H9 (cell line): ENCODE data around the gene NRN1L. TPM values are rescaled to one million over a fixed set of nuclear protein-coding genes. Genes with fewer than 3 reads are reported as not detected.

Experiments used
- DNase-seq: peaks from one replicate; pipeline ENCODE4 v3.0.0-alpha.2; 2017
- H2AFZ ChIP-seq: one replicate; pipeline ENCODE4 v1.6.1; 2013; ENCODE audit warnings: mild to moderate bottlenecking, low read length, control low read depth, moderate library complexity
- H2AK5ac ChIP-seq: 2 replicates; pipeline ENCODE4 v1.6.1; 2013; ENCODE audit warnings: low read length, control low read depth, mixed read lengths; ENCODE audit not compliant: insufficient read length
- H2BK120ac ChIP-seq: one replicate; pipeline ENCODE4 v1.6.1; 2013; ENCODE audit warnings: low read depth, mild to moderate bottlenecking, low read length, control low read depth, inconsistent platforms; ENCODE audit not compliant: poor library complexity, severe bottlenecking
- H2BK12ac ChIP-seq: 2 replicates; pipeline ENCODE4 v1.6.1; 2013; ENCODE audit warnings: low read length, control low read depth, mixed read lengths, low read depth; ENCODE audit not compliant: insufficient read length
- H2BK15ac ChIP-seq: 2 replicates; pipeline ENCODE4 v1.6.1; 2013; ENCODE audit warnings: low read depth, low read length, control low read depth
- H2BK20ac ChIP-seq: one replicate; pipeline ENCODE4 v1.6.1; 2013; ENCODE audit warnings: low read depth, mild to moderate bottlenecking, low read length, control low read depth, inconsistent platforms; ENCODE audit not compliant: poor library complexity, severe bottlenecking
- H2BK5ac ChIP-seq: 2 replicates; pipeline ENCODE4 v1.6.1; 2013; ENCODE audit warnings: low read length, control low read depth, mixed read lengths; ENCODE audit not compliant: insufficient read length
- H3K14ac ChIP-seq: 2 replicates; pipeline ENCODE4 v1.6.1; 2013; ENCODE audit warnings: low read length, control low read depth; ENCODE audit not compliant: insufficient read depth
- H3K18ac ChIP-seq: 2 replicates; pipeline ENCODE4 v1.6.1; 2013; ENCODE audit warnings: low read depth, mild to moderate bottlenecking, mixed read lengths, low read length, control low read depth; ENCODE audit not compliant: insufficient read length
- H3K23ac ChIP-seq: 2 replicates; pipeline ENCODE4 v1.6.1; 2013; ENCODE audit warnings: low read length, control low read depth, mixed read lengths, low read depth; ENCODE audit not compliant: insufficient read length
- H3K23me2 ChIP-seq: 2 replicates; pipeline ENCODE4 v1.6.1; 2013; ENCODE audit warnings: low read depth, mild to moderate bottlenecking, mixed read lengths, low read length, control low read depth; ENCODE audit not compliant: insufficient read length, poor library complexity, severe bottlenecking
- H3K27ac ChIP-seq: 2 replicates; pipeline ENCODE4 v1.5.1; 2013; ENCODE audit warnings: low read length, control low read depth, mixed read lengths, low read depth; ENCODE audit not compliant: insufficient read length
- H3K27me3 ChIP-seq: 2 replicates; pipeline ENCODE4 v1.6.1; 2013; ENCODE audit warnings: low read length, control low read depth, inconsistent platforms; ENCODE audit not compliant: insufficient read depth
- H3K4ac ChIP-seq: 2 replicates; pipeline ENCODE4 v1.6.1; 2013; ENCODE audit warnings: low read depth, mild to moderate bottlenecking, control low read depth, inconsistent platforms, low read length, moderate library complexity
- H3K4me1 ChIP-seq: 2 replicates; pipeline ENCODE4 v1.6.1; 2013; ENCODE audit warnings: low read length, control low read depth, inconsistent platforms; ENCODE audit not compliant: insufficient read depth
- H3K4me2 ChIP-seq: 2 replicates; pipeline ENCODE4 v1.6.1; 2013; ENCODE audit warnings: low read length, control low read depth, mixed read lengths; ENCODE audit not compliant: insufficient read length, insufficient read depth
- H3K56ac ChIP-seq: 2 replicates; pipeline ENCODE4 v1.6.1; 2013; ENCODE audit warnings: low read depth, mild to moderate bottlenecking, mixed read lengths, low read length, control low read depth; ENCODE audit not compliant: insufficient read length
- H3K79me1 ChIP-seq: 2 replicates; pipeline ENCODE4 v1.6.1; 2013; ENCODE audit warnings: low read depth, mild to moderate bottlenecking, moderate library complexity, low read length, control low read depth, inconsistent platforms; ENCODE audit not compliant: insufficient read depth, poor library complexity, severe bottlenecking
- H3K79me2 ChIP-seq: 2 replicates; pipeline ENCODE4 v1.6.1; 2013; ENCODE audit warnings: low read length, control low read depth, inconsistent platforms; ENCODE audit not compliant: insufficient read depth
- H3K9ac ChIP-seq: 2 replicates; pipeline ENCODE4 v1.6.1; 2013; ENCODE audit warnings: low read length, control low read depth, mixed read lengths; ENCODE audit not compliant: insufficient read length; ENCODE audit errors: extremely low read depth
- H3K9me3 ChIP-seq: one replicate; pipeline ENCODE4 v1.6.1; 2013; ENCODE audit warnings: low read depth, low read length, inconsistent platforms; ENCODE audit not compliant: control insufficient read depth
- H3T11ph ChIP-seq: one replicate; pipeline ENCODE4 v1.6.1; 2013; ENCODE audit warnings: mild to moderate bottlenecking, low read length, control low read depth, inconsistent platforms
- H4K20me1 ChIP-seq: one replicate; pipeline ENCODE4 v1.6.1; 2013; ENCODE audit not compliant: control insufficient read depth, insufficient read length, insufficient read depth
- H4K5ac ChIP-seq: 2 replicates; pipeline ENCODE4 v1.6.1; 2013; ENCODE audit warnings: low read depth, mild to moderate bottlenecking, mixed read lengths, low read length, control low read depth; ENCODE audit not compliant: insufficient read length
- H4K8ac ChIP-seq: replicated peaks from 2 replicates; pipeline ENCODE4 v1.6.1; 2013; ENCODE audit warnings: low read length, control low read depth, mixed read lengths, low read depth; ENCODE audit not compliant: insufficient read length
- H4K91ac ChIP-seq: 2 replicates; pipeline ENCODE4 v1.6.1; 2013; ENCODE audit warnings: low read depth, mild to moderate bottlenecking, moderate library complexity, mixed read lengths, low read length, control low read depth; ENCODE audit not compliant: insufficient read length
- H3K27ac Mint-ChIP-seq, 3 experiments: 2 replicates in 2 of 3; 3 replicates in 1 of 3; pipeline ENCODE4 v1.8.0; 2020 to 2021; ENCODE audit warnings: mixed read lengths in 3 of 3, mild to moderate bottlenecking in 1 of 3, moderate library complexity in 1 of 3
- H3K27me3 Mint-ChIP-seq: 2 replicates; pipeline ENCODE4 v1.8.0; 2021; ENCODE audit warnings: low read depth, mild to moderate bottlenecking, moderate library complexity, mixed read lengths
- H3K36me3 Mint-ChIP-seq, 3 experiments: 2 replicates in 2 of 3; 3 replicates in 1 of 3; pipeline ENCODE4 v1.8.0; 2020 to 2021; ENCODE audit warnings: low read depth in 3 of 3, mixed read lengths in 3 of 3; ENCODE audit not compliant: insufficient read depth in 1 of 3
- H3K4me1 Mint-ChIP-seq, 2 experiments: 2 replicates each; pipeline ENCODE4 v1.8.0; 2020; ENCODE audit warnings: mixed read lengths in 2 of 2
- H3K4me3 Mint-ChIP-seq, 2 experiments: 2 replicates in 1 of 2; 3 replicates in 1 of 2; pipeline ENCODE4 v1.8.0; 2020 to 2021; ENCODE audit warnings: mild to moderate bottlenecking in 2 of 2, mixed read lengths in 2 of 2, moderate library complexity in 1 of 2
- H3K9me3 Mint-ChIP-seq, 2 experiments: 2 replicates in 1 of 2; 3 replicates in 1 of 2; pipeline ENCODE4 v1.8.0; 2020; ENCODE audit warnings: mild to moderate bottlenecking in 2 of 2, mixed read lengths in 2 of 2, moderate library complexity in 1 of 2
- CTCF ChIP-seq: fragments of 200-600 bp; sonication (generic); conservative IDR thresholded peaks from 3 replicates; pipeline ENCODE4 v1.8.0; 2021; ENCODE audit warnings: antibody characterized with exemption, mild to moderate bottlenecking
- WGBS: extraction: QIAGEN DNeasy Blood & Tissue Kit; methylation state at CpG from one replicate; pipeline ENCODE4 v1.1.7; 2013; ENCODE audit warnings: missing lambda C conversion rate, low lambda C conversion rate, mixed read lengths; ENCODE audit not compliant: insufficient read length; ENCODE audit errors: extremely low coverage; 5-methylcytosine and 5-hydroxymethylcytosine counted together
- total RNA-seq: library from RNA; stranded (reverse); gene quantifications from 2 replicates; pipeline ENCODE4 v1.2.1, GENCODE V29; 2021

Gene NRN1L
- total RNA-seq, 1 experiment from 2014 or later: 2.0 TPM

- Histone ChIP-seq H3K79me1 (no peaks in the 10 kb centered on the region), H2AK5ac (no peak overlapping the region), H3K9ac (no peak overlapping the region), H2BK120ac (no peak overlapping the region), H4K8ac (no peak overlapping the region), H3K9me3 (no peaks in the 10 kb centered on the region), H3K4me1 (no peaks in the 10 kb centered on the region), H3K14ac (no peak overlapping the region), H3K23me2 (no peaks in the 10 kb centered on the region), H3K4ac (no peak overlapping the region), H3K23ac (no peak overlapping the region), H3K56ac (no peak overlapping the region), H2AFZ (no peak overlapping the region), H3K27me3 (no peaks in the 10 kb centered on the region), H3K27ac (no peak overlapping the region), H4K91ac (no peak overlapping the region), H4K5ac (no peak overlapping the region), H2BK15ac (no peak overlapping the region), H3K18ac (no peak overlapping the region), H2BK20ac (no peak overlapping the region), H3T11ph (no peak overlapping the region), H2BK5ac (no peak overlapping the region), H4K20me1 (no peaks in the 10 kb centered on the region), H3K79me2 (no peaks in the 10 kb centered on the region), H3K4me2 (no peak overlapping the region), H2BK12ac (no peak overlapping the region)
- H3K36me3 Mint-ChIP-seq: peaks cover 10 to 29% (median 26%) of the 10 kb centered on the region in 3 experiments; a peak in 6 of 7 replicates
- H3K27ac Mint-ChIP-seq: peak overlapping the region in 2 of 3 experiments; percentile 6 to 41; a peak in 3 of 7 replicates
- no peaks in the 10 kb centered on the region; the same call in none of the 2 replicates for H3K27me3 Mint-ChIP-seq
- H3K4me3 Mint-ChIP-seq: peak overlapping the region in 1 of 2 experiments; percentile 5; a peak in 2 of 5 replicates
- peaks cover 13 to 28% of the 10 kb centered on the region in 2 experiments for H3K4me1 Mint-ChIP-seq
- WGBS: no CpG with 5 or more reads among the region's 5 CpGs
- TF ChIP-seq CTCF: no peak
- H3K9me3 Mint-ChIP-seq: no peaks in the 10 kb centered on the region
- DNase-seq: no peak
These were observed 1.7 kb downstream of the NRN1L start for GRCh38 chr16:67886387-67886786.
